Measurements from ENCODE around the gene DGKD.
"Not testable (repeated sequence)": the region's sequence is repeated elsewhere in the genome, so short reads cannot be mapped to it uniquely, and the experiment has no call there.

Gene DGKD

DNA sequence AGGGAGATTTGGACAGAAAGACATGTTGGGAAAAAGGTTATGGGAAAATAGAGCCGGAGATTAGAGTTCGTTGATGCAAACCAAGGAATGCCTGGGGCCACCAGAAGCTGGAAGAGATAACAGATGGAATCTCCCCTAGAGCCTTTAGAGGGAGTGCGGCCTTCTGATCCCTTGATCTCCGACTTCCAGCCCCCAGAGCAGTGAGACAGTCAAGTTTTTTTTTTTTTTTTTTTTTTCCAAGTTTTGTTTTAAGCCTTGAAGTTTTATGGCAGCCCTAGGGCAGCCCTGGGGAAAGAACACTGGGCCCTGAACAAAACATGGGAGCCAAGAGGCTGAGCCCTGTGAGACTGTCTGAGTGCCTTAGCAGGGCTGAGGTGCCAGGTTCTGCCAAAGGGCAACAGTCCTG, 6.5 kb downstream of the DGKD start:
- no peak for DNase-seq (ENCODE audit: low spot score)

DNA sequence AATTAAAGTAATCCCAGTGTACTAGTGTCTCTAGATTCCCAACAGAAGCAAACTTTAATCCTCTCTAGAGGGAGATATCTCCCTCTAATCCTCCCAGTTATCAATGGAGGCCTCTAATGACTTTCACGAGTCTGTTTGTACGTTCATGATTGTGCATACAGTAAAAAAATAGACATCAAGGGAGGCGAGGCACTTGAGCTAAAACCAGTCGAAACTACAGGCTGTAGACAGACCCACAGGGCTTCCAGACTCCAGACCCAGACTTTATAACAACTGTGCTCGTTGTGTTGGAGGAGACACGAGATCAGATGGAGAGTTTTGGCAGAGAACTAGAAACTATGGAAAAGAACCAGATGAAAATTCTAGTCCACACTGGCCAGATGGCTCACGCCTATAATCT, 7.0 kb downstream of the DGKD start:
- DNase-seq (ENCODE audit: low spot score), result no peak

DNA sequence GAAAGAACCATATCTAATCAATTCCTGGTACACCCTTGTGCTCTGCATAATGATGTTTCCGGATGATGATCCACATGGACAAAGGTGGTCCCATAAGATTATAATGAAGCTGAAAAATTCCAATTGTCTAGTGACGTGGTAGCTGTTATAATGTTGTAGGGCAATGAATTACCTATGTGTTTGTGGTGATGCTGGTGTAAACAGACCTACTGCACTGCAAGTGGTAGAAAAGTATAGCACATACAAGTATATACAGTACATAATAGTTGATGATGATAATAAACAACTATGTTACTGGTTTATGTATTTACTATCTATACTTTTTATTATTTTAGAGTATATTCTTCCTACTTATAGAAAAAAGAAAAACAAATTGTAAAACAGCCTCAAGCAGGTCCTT, 8.4 kb downstream of the DGKD start:
- DNase-seq (ENCODE audit: low spot score), result no peak

DNA sequence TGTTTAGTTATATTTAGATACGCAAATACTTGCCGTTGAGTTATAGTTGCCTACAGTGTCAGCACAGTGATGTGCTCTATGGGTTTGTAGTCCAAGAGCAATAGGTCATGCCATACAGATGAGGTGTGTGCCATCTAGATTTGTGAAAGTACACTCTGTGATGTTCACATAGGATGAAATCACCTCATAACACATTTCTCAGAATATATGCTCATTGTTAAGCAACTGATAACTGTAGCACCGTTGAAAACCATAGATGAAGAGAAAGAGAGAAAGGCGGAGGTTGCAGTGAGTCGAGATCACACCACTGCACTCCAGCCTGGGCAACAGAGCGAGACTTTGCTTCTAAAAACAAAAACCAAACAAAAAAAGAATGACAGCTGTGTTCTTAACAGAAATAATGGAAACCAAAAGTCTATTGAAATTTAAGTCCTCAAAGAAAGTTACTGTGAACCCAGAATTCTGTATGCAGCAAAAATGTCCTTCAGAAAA, 9.5 kb downstream of the DGKD start:
- no peak for DNase-seq (ENCODE audit: low spot score)

DNA sequence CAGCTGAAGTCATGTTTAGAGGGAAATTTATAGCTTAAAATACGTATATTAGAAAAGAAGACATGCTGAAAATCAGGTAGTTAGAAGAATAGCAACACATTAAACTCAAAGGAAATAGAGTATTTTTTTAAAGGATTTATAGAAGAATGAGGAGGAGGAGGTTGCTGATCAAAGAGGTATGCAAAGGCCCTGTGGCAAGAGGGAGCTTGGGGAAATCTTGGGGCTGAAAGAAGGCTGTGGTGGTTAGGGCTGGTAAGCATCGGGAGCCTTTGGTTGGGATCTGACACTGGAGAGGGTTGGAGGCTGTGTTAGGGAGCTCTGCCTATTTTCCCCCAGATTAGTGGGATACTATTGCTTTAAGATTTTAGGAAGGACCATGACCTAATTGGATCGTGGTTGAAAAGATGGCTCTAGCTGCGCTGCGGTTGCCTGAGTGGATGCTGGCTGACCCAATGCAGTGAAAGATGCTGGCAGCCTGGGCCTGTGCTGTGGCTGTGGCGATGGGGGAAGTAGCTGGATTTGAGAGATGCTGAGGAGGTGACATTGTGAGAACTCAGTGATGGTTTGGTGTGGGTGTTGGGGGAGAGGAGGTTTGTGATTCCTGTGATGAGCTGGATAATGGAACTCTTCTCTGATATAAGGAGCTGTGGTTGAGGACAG, 11.7 kb downstream of the DGKD start:
- no peak for DNase-seq (ENCODE audit: low spot score)

DNA sequence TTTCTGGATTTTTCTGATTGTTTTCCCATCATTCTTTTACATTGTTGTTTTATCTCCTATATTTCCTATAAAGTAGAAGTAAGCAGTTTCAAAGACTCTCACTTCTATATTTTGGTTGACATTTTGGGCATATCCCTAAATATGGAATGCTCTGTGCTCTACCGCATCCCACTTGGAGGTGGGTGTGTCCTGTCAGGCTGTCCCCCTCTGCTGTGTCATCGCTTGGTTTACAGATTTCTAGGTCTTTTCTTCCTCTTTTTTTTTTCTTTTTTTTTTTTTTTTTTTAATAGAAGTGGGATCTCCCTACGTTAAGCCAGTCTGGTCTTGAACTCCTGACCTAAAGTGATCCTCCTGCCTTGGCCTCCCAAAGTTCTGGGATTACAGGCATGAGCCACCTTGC, 13.3 kb downstream of the DGKD start:
- DNase-seq (ENCODE audit: low spot score), result no peak

DNA sequence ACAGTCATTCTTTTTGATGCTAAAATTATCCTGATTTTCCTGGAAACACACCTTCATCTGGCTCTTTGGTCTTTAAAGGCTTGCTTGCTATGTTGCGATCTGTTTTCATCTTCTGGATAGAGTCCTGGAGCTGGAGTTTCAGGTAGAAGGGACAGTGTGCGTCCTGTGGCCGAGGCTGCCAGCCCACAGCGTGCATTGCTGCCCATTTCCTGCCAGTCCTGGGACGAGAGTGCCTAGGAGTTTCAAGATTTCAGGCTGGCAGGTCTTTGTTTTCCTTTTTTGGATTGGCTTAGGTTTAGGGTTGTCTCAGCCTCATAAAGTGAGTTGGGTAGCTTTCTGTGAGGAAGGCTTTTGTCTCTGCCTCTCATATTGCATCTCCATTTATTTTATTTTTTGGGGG, 14.5 kb downstream of the DGKD start:
- no peak for DNase-seq (ENCODE audit: low spot score)

DNA sequence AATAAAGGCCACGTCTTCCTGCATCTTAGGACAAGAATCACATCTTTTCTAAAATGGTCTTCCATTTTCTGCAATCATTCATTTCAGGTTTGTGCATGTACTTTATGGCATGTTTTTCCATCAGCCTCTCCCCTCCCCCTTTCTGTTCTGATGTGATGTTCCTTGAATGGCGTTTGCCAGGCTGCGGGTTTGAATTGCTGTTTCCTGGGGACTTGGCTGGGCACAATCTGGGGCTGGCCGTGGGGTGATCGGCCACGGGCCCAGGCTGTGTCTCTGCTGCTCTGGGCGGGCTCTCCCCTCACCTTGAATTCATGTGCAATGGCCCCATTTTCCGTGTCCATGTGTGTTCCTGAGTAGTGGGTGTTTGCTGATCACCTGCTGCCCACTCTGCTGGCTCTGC, 15.2 kb downstream of the DGKD start:
- no peak for DNase-seq (ENCODE audit: low spot score)

DNA sequence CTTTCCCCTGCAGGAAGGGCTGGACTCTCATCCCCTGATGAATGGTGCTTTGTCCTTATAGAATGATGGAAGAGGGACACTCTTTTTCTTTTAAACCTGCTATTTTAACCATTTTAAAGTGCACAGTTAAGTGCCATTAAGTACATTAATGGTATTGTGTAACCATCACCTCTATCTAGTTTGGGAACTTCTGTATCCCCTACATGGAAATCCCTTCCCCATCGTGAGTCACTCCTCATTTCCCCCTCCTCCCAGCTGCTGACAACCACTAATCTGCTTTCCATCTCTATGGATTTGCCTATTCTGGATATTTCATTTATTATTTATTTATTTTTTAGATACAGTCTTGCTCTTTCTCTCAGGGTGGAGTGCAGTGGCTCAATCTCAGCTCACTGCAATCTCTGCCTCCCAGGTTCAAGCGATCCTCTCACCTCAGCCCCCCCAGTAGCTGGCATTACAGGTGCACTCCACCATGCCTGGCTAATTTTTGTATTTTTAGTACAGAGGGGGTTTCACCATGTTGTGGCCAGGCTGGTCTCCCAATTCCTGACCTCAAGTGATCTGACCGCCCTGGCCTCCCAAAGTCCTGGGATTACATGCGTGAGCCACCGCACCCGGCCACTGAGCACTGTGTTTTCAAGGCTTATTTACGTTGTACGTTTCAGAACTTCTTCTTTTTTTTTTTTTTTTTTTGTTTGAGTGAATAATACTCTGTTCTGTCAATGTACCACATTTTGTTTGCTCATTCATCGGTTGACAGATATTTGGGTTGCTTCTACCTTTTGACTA, 15.8 kb downstream of the DGKD start:
- DNase-seq (ENCODE audit: low spot score), result no peak

DNA sequence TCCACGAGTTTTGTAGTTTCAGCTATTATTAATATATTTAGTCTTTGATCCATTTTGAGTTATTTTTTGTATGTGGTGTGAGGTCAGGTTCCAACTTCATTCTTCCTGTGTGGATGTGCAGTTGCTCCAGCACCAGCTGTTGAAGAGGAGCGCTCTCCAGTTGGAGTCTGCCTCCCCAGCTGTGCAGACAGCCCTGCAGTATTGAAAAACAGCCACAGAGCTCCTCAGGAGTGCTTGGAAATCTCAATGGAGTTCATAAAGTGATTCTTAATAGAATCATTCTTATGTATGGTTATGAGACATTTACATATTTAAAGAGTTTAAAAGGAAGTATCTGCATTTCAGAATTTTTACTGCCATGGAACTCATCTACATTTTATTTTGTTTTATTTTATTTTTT, 17.3 kb downstream of the DGKD start:
- no peak for DNase-seq (ENCODE audit: low spot score)

DNA sequence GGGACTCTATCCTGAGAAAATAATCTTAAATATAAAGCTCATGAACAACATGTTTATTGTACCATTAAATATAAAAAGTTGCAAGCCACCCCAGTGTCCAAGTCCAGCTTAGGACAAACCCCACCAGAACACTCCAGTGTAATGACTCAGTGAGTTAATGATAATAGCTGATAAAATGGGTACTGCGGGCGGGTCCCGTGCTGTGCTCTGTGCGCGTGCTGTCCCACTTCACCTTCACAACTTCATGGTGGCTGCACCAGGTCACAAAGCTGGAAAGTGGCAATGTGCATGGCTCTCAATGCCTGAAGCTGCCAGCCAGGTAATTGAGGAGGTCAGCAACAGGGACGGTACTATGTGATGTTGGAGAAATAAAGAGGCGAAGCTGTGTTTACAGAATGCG, 18.6 kb downstream of the DGKD start:
- no peak for DNase-seq (ENCODE audit: low spot score)

DNA sequence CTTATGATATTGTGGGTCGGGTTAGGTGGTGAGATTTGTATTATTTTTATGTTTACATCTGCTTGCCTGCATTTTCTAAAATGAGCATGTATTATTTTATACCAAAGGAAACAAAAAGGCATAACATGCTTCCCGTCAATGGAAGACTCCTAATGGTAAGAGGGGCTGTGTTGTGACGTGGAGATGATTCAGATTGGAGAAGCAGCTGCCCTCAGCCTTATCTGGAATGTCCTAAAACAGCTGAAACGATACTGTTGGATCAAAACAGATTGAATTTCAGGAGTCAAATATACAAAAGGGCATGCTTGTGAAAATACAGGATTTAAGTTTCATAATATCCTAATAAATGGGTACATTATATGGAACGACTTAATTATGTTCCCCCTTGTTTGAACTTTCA, 19.0 kb downstream of the DGKD start:
- DNase-seq (ENCODE audit: low spot score), result no peak

DNA sequence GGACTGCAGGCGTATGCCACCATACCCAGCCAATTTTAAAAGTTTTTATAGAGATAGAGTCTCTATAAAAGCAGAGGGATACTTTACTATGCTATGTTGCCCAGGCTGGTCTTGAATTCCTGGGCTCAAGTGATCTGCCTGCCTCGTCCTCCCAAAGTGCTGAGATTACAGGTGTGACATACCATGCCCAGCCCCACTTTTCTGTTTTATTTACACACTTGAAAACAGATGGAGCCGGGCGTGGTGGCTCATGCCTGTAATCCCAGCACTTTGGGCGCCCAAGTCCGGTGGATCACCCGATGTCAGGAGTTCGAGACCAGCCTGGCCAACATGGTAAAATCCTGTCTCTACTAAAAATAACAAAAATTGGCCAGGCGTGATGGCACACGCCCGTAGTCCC, 20.5 kb downstream of the DGKD start:
- not testable (repeated sequence) for DNase-seq (ENCODE audit: low spot score)

DNA sequence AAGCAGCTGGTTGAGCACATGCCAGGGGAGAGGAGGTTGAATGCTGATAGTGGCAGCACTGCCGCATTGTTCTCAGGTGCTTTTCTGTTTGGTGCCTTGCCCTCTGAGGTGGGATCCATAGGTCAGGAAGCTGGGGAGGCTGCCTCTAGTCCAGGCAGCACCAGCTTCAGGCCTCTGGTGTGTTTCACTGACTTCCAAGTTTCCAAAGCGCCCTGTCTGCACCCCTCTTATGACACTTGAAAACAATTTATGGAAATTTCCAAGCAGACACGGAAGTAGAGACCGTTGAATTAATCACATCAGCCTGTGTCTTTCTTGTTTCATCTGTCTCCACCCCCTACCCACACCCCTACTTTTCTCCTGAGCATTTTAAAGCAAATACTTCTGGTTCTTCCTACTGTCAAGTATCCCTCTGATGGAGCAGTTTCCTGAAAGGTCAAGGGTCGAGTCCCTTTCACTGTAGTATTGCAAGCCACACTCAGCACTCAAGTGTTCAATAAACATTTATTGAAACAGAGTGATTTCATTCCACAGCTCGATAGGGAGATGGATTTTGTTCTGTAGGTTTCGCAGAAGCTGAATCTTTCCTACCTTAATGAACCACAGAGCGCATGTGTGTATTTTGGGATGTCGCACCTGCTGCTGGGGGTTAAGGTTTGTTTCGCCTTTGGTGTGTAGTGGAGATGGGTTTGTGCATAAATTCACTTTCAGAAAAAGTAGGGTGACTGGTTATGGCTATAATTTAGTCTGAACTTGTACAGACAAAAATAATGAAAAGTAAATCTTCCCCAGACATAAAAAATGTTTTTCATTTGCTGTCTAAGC, 21.4 kb downstream of the DGKD start:
- no peak for DNase-seq (ENCODE audit: low spot score)

DNA sequence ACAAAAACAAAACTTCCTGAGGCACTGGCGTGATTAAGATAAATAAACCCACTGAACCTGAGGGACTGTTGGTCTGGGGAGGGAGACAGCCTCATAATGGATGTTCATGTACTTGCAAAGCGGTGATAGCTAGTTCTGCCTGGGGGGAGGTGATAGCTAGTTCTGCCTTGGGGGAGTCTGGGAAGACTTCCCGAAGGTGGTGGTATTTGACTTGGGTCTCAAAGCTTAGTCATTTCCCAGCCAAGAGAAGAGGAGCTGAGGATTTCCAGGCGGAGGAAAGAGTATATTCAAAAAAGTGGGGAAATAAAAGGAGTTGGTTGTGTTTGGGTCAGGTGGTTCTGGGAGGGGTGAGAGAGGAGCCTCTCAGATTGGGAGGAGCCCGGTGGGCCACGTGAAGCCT, 24.7 kb downstream of the DGKD start:
- DNase-seq (ENCODE audit: low spot score), result no peak

DNA sequence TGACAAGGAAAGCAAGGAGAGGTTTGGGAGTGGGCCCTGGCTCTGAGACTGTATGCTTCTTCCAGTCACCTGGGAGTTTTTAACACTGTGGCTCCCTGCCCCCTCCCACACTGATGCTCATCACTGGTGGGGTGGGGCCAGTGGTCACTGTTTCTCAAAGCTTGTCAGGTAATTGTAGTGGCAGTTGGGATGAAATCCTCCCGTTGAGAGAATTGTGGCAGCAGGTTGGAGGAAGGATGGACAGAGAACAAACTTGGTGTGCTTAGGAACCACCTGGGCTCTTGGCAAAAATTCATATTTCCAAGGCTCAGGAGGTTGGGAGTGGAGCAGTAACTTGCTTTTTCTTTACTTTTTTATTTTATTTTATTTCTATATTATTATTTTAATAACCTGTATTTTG, 25.1 kb downstream of the DGKD start:
- no peak for DNase-seq (ENCODE audit: low spot score)

DNA sequence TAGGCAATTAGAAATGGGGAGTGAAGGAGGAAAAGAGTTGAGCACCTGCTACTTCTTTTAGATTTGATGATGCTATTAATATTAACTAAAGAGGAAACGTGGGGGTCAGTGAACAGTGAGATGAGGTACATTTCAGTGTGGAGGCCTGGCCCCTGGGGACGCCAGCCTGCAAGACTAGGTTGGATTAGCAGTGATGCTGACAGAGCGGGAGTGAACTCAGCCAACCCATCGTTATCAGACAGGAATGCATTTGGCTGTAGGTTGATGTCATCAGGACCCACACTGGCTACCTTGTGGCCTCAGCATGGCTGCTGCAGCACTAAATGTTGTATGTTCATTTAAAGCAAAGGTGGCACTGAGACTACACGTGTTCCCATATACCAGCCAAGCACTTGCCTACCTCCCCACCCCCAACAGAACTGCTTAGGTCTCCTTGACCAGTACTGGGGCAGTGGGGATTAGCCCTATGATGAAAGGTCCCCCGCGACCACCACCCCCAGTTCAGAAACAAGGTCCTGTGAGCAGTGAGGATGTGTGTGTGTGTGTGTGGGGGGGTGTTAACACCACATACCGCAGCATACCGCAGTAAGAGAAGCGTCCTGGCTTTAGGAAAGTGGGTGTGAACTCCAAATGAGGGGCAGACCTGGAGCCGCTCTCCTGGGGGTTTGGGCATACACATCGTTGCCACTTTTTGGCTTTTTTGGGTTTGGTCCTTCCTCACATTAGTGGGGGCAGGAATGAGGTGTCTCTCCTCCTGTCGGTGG, 26.0 kb downstream of the DGKD start:
- peak; percentile 81 for DNase-seq (ENCODE audit: low spot score)

DNA sequence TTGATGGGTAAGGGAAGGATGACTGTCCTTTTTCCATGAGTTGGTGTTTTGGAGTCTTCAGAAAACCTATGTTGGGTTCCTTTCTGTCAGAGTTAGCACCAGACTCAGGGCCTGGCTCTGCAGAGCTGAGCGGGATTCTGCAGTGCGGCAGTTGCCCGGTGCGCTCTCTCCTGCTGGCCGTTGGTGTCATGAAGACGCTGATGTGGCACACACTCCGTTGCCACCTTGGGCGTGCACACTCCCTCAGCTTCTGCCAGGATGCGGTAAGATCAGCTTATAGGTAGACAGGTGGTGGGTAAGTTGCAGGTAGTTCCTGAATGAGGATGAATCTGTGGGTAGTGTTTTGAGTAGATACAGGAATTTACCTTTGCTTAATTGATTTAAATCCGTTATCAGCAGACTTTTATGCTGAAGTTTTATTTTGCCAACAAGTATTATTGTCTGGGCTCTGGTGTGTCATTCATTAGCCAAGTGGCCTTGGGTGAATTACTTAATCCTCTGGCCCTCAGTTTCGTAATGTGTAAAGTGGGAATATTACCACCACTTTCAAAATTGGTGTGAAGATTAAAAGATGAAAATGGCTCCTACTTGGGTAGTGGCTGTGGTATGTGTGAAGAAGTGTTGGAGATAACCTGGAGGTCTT, 26.8 kb downstream of the DGKD start:
- no peak for DNase-seq (ENCODE audit: low spot score)

DNA sequence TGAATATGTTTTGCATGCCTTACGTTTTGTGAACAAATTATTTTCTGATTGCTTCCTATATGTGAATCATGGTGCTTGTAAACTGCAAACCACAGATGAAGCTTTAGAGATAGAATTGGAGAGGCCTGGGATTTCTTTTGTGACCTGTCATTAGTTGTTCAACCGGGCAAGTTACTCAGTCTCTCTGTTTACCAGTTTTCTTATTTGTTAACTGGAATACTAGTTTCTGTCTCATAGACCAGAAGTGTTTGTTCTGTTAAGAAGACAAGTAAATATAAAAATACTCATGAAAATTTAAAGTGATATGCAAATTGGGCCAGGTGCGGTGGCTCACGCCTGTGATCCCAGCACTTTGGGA, 27.3 kb downstream of the DGKD start:
- no peak for DNase-seq (ENCODE audit: low spot score)

DNA sequence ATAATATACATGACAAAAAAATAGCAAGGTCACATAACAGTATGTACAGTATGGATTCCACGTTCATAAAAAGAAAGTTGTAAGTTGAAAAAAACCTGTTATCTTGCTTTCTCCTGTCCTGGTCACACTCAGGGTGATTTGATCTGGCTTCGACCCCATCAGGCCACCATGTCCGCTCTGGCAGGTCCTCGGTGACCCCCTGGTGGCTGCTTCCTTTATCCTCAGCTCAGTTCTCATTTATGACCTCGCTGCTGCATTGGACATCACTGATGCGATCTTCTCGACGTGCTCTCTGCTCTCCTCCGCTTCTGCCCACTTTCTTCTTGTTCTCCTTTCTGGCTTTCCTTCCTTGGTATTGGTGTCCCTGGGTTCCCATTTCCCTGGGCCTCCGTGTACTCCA, 29.7 kb downstream of the DGKD start:
- no peak for DNase-seq (ENCODE audit: low spot score)

DNA sequence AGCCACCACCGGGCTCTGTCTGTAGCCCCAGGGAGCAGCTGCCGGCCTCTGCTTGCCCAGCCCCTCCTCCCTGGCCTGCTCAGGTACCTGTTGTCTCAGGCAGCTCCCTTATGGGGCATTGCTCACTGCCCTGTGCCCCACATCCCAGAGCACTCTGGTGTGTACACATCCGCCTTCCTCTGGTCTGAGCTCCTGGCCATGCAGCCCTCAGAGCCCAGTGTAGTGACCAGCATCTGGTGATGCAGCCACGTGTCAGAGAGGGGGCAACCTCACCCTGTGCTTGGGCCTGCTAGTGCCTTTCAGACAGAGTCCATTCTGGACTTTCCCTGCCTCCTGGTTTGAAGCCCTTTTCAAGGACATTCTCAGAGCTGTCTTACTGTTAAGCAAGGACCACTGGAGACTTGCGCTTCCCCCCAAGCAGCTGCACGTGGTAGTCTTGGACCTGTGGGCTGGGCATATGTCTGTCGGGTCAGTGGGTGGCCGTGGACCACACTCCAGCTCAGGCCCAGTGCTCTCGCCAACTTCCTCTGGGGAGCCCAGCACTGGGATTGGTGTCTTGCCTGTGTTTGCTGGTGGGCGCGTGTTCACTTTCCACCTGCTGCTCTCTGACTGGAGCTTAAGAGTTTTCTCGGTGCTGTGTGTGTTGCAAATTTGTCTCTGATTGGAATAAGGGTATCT, 30.7 kb downstream of the DGKD start:
- no peak for DNase-seq (ENCODE audit: low spot score)

All from germinal center (tissue), 1 donor.